Ovary (tissue), 9 donors: ENCODE results near the gene CYB5RL. TPM values are rescaled to one million over a fixed set of nuclear protein-coding genes. Genes with fewer than 3 reads are reported as not detected.

Source experiments
- DNase-seq, 5 donors: peaks; one replicate each; pipeline ENCODE4 v3.0.0-alpha.2; 2019 to 2020
- H3K27ac ChIP-seq, 2 donors: fragments of 200-600 bp; one replicate each; pipeline versions ENCODE4 v1.5.1 to v1.8.0; 2019 to 2022
- H3K27me3 ChIP-seq: fragments of 200-600 bp; one replicate; pipeline ENCODE4 v1.8.0; 2022
- H3K36me3 ChIP-seq: fragments of 200-600 bp; sonication (generic); one replicate; pipeline ENCODE4 v1.5.1; 2019
- H3K4me1 ChIP-seq: one replicate; pipeline ENCODE4 v1.8.1; 2013; ENCODE audit warnings: mild to moderate bottlenecking, moderate library complexity; ENCODE audit not compliant: insufficient read depth
- H3K4me3 ChIP-seq: fragments of 200-600 bp; sonication (generic); one replicate; pipeline ENCODE4 v1.5.1; 2017
- H3K9me3 ChIP-seq, 2 donors: fragments of 200-600 bp in 1 of 2; sonication (generic) in 1 of 2; one replicate each; pipeline versions ENCODE4 v1.5.1 to v1.8.1; 2013 to 2019; ENCODE audit warnings: mild to moderate bottlenecking in 1 of 2, moderate library complexity in 1 of 2
- CTCF ChIP-seq, 3 donors: fragments of 450-650 bp in 2 of 3; fragments of 200-600 bp in 1 of 3; IDR thresholded peaks; one replicate each; pipeline versions ENCODE4 v1.5.1 to v1.8.0; 2016 to 2022; ENCODE audit warnings: antibody characterized with exemption in 3 of 3, mild to moderate bottlenecking in 1 of 3
- EP300 ChIP-seq: sonication (generic); formaldehyde crosslinking; IDR thresholded peaks from one replicate; pipeline ENCODE4 v1.6.1; 2017; ENCODE audit warnings: antibody characterized with exemption
- POLR2A ChIP-seq: fragments of 450-650 bp; IDR thresholded peaks from one replicate; pipeline ENCODE4 v1.6.1; 2017; ENCODE audit warnings: antibody characterized with exemption, mild to moderate bottlenecking, moderate library complexity
- WGBS, 3 donors: extraction: QIAGEN DNeasy Blood & Tissue Kit in 1 of 3; methylation state at CpG; one replicate each; pipeline versions ENCODE4 v1.1.5 to v1.1.7; 2013 to 2017; 5-methylcytosine and 5-hydroxymethylcytosine counted together
- intact Hi-C, 4 donors: fragments of 100-400 bp; cut with DNase I; formaldehyde crosslinking; loops; one replicate each; pipeline versions ENCODE4 v1.11.0 to v1.15.1; 2022 to 2023
- polyA plus RNA-seq, 2 donors: library from polyadenylated mRNA; stranded (reverse); fragments of 200-250 nt in 1 of 2; fragments of 350-450 nt in 1 of 2; fragmentation: Illumina TruSeq in 1 of 2; extraction: RNeasy Lipid Tissue Mini Kit (QIAGEN cat#74804) in 1 of 2; gene quantifications; one replicate each; pipeline ENCODE4 v1.2.3, GENCODE V29; 2013 to 2014
- total RNA-seq, 7 donors: library from RNA; depleted of rRNA in 2 of 7; stranded (reverse); fragments of >200 nt in 2 of 7; fragmentation: NEBNext Ultra II Directional in 3 of 7; extraction: Animal tissue kit (Norgen Biotek cat#: 25700) in 3 of 7; gene quantifications; one replicate each; pipeline versions ENCODE4 v1.1.0 to v1.2.4, GENCODE V29; 2016 to 2023
- donor health status: DM: no; HTN: no; CAD: no; lungs with moderate emphysema.
- donor health status: DM: no; HTN: no; CAD: no.
- donor health status: Bipolar disorder and iron deficiency.
- donor health status: DM: yes; HTN: yes; CAD: no.
- donor health status: DM: no; HTN: no; CAD: no.
- donor health status: DM: yes; HTN: yes; CAD: no.

CYB5RL gene
- total and polyA plus RNA-seq, 9 donors: 2.3 to 9.6 (median 7.4) TPM

GRCh38 chr1:54156986-54157385 lies 42.8 kb downstream of the CYB5RL start:
- Histone ChIP-seq H3K4me1 (no peaks in the 10 kb centered on the region), H3K36me3 (no peaks in the 10 kb centered on the region), H3K4me3 (no peak overlapping the region), H3K27ac (no peak overlapping the region), H3K27me3 (no peaks in the 10 kb centered on the region), H3K9me3 (no peaks in the 10 kb centered on the region)
- intact Hi-C loops: no loop called here
- 91 to 95% (median 94%) methylated on average over 7 of the region's 7 CpGs for WGBS, 3 donors
- DNase-seq: no peak
- TF ChIP-seq CTCF (IDR thresholded peaks at IDR 0.05): no peak
- no peak for TF ChIP-seq POLR2A
- no peak for TF ChIP-seq EP300

- H3K4me3 ChIP-seq: no peak overlapping the region
- no peaks in the 10 kb centered on the region for H3K27me3 ChIP-seq
- 91 to 93% (median 92%) methylated on average over 3 of the region's 3 CpGs for WGBS, 3 donors
- no peaks in the 10 kb centered on the region for H3K9me3 ChIP-seq
- TF ChIP-seq EP300 (no peak), POLR2A (no peak), CTCF (IDR thresholded peaks at IDR 0.05) (no peak)
- DNase-seq: no peak
- no peaks in the 10 kb centered on the region for H3K4me1 ChIP-seq
- H3K36me3 ChIP-seq: no peaks in the 10 kb centered on the region
- H3K27ac ChIP-seq: no peak overlapping the region
- intact Hi-C loops: no loop called here
Observed at GRCh38 chr1:54156201-54156600, 43.6 kb downstream of the CYB5RL start.

- H3K27me3 ChIP-seq: no peaks in the 10 kb centered on the region
- 54 to 60% (median 57%) methylated on average over 19 of the region's 19 CpGs for WGBS, 3 donors
- TF ChIP-seq CTCF (IDR thresholded peaks at IDR 0.05): no peak
- TF ChIP-seq POLR2A: no peak
- TF ChIP-seq EP300: no peak
- no peak overlapping the region for H3K4me3 ChIP-seq
- no peak overlapping the region for H3K27ac ChIP-seq
- intact Hi-C loops: no loop called here
- peak in 4 of 5 donors; percentile 33 to 74 (median 53) for DNase-seq
- no peaks in the 10 kb centered on the region for H3K36me3 ChIP-seq
- no peaks in the 10 kb centered on the region for H3K9me3 ChIP-seq
- H3K4me1 ChIP-seq: no peaks in the 10 kb centered on the region
Observed at GRCh38 chr1:54153535-54154439, 46.0 kb downstream of the CYB5RL start.

- Histone ChIP-seq H3K36me3 (no peaks in the 10 kb centered on the region), H3K4me3 (no peak within 1 kb of the TSS), H3K27ac (no peak within 1 kb of the TSS), H3K27me3 (no peaks in the 10 kb centered on the region), H3K9me3 (no peaks in the 10 kb centered on the region), H3K4me1 (no peaks in the 10 kb centered on the region)
- DNase-seq: no peak
- TF ChIP-seq CTCF (IDR thresholded peaks at IDR 0.05): no peak
- TF ChIP-seq POLR2A: no peak
- no peak for TF ChIP-seq EP300
- 96 to 100% (median 96%) methylated on average over 5 of the region's 5 CpGs for WGBS, 3 donors
- intact Hi-C loops: no loop called here
Observed at GRCh38 chr1:54152696-54153095, 47.1 kb downstream of the CYB5RL start, which contains the start of gene CDCP2. TSS of gene CDCP2 (minus strand) at chr1:54153000. CDS start at chr1:54152922, 78 bp downstream.
